GM18508 (cell line): ENCODE data around the gene TRIM45.
A peak's percentile ranks its signal among the peaks of the same experiment; 100 is the strongest.
"Not testable (repeated sequence)": the region's sequence is repeated elsewhere in the genome, so short reads cannot be mapped to it uniquely, and the experiment has no call there.

Experiments used
- ATAC-seq: cut with Tn5 transposase; IDR thresholded peaks from one replicate; pipeline ENCODE4 v1.9.1; 2021; ENCODE audit warnings: moderate number of reproducible peaks; ENCODE audit not compliant: insufficient read depth, unreplicated experiment

Gene TRIM45

DNA sequence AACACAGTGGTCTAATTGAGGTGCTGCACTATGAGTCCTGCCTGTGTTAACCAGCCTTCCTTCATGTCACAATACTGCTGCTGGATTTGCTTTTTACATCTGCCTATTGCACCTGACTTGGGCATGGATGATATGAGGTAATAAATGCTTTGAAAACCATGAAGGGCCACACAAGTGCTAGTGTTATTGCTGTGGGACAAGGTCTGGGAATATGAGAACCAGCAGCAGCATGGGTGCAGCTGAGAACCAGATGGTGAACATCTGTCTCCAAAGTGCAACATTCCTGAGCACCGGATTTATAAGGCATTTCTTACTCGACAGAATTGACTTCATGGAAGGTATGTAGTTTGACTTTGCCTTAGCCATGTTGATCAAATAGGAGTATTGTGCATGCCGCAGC, 16.6 kb downstream of the TRIM45 start:
- ATAC-seq, result no peak

DNA sequence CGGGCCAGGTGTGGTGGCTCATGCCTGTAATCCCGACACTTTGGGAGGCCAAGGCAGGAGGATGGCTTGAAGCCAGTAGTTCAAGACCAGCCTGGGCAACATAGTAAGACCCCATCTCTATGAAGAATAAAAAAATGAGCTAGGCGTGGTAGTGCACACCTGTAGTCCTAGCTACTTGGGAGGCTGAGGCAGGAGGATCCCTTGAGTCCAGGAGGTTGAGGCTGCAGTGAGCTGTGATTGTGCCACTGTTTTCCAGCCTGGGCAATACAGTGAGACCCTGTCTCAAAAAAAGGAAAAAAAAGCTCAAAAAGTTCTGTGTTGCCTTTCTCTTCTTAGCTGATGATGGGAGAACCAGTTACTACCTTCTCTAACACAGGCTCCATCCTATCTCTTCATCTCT, 19.7 kb downstream of the TRIM45 start:
- not testable (repeated sequence) for ATAC-seq

DNA sequence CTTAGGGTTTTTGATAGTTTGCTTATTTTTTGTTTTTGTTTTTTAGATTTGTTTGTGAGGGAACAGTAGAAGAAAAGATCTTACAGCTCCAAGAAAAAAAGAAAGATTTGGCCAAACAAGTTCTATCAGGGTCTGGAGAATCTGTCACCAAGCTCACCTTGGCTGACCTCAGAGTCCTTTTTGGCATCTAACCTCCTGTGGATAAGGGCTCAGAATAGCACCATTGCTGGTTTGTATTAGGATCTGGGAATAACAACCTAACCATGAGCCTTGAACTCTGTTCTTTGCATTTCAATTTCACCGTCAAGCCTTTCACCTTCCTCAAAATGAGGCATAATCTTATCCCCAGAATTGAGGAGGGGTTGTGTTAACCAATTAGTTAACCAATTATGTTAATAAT, 20.2 kb downstream of the TRIM45 start:
- no peak for ATAC-seq

DNA sequence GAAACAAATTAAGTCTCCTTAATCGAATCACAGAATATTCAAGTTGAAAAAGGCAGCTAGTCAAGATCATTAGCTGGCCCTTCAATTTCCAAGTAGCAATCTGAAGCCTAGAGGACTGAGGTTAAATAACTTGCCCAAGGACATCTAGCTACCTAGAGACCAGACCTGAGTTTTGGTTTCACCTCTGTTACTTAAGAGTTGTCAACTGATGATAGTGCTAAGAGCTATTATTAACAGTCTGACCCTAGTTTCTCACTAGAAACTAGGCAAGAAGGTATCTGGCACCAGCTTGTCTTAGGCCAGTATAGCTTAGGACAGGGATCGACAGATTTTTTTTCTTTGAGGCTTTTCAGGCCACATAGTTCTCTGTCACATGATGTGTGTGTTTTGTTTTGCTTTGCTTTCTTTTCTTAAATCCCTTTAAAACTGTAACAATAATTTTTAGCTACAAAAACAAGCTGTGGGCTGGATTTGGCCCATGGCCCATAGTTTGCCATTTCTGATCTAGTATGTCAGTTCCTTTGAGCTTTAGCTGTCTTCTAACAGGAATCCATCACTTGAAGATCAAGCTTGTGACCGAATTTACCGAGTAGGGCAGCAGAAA, 23.2 kb downstream of the TRIM45 start:
- ATAC-seq, result no peak

DNA sequence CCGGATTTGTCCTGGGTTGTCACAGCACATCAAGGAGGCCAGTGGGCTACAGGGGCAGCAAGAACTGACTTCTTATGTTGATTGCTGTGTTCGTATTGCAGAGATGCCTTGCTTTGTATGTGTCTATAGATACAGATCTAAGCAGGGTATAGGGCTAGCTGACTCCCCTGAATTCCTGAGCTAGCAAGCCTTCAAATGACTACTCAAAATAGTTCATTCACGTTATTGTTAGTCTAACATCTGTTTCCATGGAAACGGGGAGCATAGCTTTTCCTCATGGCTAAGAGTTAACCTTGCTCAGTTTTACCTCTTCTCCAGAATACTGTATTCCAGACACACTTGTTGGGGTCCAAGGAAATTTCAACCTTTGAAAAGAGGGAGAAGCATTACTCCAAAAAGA, 24.1 kb downstream of the TRIM45 start:
- ATAC-seq, result no peak

DNA sequence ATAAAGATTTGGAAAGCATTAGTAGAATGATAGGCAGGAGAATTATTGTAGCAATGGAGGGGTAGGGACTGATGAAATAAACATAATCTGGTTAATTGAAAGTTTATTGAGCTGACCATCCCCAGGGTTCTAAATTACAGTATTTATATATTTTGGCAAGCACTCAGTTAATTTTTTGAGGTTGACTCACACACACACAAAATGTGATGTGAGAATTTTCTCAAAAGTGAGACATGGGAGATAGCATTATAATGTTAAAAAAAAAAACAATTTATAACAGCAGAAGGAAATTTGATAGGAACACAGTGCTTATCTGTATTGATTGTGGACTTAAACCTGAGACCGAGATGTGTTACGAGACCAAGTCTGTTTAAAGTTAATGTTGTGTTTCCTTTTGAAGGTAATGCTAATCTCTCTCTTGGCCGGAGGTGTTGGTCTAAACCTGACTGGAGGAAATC, 24.6 kb downstream of the TRIM45 start:
- no peak for ATAC-seq

DNA sequence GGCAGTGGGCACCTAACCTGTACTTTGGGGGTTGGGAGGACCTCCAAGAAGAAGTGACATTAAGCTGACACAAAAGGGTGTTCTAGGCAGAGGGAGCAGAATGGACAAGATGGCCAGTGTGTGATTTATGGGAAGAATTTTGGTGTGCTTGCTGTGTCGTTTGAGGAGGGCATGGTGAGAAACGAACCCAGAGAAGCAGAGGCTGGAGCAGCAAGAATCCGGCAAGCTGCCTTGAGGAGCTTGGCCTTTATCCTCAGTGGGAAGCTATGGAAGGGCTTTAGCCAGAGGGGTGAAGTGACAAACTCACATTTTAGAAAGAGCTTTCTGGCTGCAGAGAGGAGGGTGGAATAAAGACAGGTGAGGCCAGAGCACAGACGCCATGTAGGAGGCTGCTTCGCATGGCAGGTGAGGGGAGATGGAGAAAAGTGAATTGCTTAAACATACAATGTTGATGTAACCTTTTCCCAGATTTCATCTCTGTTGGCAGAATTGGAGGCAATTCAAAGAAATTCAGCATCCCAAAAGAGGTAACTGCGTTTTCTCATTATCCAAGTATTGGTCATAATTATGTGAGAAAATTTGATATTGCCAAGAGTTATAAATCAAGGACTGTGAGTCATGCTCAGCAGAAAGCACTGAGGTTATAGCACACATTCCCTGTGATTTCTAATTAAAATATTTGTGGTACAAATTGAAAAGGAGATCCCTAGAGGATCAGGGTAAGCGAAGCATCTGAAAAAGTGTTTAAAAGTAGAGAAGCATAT, 26.5 kb downstream of the TRIM45 start:
- ATAC-seq, result no peak

DNA sequence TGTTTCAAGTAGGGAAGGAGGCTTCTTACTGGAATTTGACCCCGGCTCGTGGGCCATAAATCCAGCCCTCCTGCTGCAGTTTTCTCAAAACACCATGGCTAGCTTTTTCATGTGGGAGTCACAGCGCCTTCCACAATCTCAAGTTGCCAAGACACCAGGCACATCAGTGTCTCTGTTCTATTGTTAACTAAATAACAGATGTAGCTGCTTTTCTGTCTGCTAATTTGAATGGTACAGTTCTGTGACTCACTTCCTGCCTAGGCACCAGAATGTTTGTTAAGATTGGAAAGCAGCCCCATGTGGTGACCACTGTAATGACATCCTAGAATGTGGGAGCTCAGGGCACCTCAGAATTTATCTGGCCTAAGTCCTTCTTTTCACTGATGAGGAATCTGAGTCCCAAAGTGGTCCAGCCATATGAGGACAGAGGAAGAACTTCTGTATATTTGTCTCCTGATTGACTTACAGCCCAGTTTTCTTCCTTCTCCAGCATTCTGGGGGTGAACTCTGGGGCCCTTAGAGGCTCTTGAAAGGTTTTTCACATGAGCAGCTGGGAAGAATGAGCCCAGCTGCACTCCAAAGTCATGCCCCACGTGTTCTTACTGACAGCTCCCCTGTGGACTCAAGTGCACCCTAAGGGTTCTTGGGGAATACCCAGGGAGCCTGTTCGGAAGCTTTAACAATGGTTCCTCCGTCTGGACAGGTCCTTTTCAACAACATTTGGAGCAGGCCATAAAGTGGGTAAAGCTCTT, 27.5 kb downstream of the TRIM45 start:
- peak; percentile 64 for ATAC-seq

DNA sequence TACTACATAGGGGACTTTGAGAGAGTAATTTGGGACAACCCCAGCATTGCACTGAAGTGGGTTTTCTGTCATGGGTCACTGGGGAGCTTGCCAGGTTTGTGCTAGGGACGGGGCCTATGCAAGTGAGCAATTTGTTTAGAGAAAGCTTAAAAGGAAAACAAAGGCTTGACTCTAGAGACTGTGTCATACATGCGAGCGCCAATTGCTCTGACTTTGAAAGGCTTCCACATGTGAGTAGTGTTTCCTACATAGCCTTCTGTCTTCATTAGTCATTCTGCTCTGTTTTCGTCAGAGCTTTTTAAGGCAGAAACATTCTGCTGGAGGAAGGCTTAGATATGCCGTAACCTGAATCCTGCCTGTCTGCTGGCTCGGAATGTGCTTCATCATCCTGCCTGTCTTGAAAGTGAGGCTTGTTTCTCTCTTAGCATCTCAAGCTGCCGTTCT, 28.4 kb downstream of the TRIM45 start:
- ATAC-seq, result no peak

DNA sequence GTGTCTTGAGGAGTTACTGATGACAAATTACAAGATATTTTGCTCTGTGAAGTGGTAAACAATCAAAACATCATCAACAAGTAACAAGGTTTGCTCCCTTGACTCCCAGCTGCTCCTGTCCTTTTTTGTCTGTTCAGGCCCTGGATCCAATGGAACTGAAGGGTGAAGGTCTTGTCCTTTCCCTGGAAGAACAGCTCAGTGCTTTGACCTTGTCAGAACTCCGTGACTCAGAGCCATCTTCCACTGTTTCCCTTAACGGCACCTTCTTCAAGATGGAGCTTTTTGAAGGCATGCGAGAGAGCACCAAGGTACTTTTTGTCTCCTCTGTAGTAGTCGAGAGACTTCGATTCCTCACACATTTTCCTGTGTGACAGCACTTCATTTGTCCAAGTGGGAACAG, 29.0 kb downstream of the TRIM45 start:
- ATAC-seq, result no peak

DNA sequence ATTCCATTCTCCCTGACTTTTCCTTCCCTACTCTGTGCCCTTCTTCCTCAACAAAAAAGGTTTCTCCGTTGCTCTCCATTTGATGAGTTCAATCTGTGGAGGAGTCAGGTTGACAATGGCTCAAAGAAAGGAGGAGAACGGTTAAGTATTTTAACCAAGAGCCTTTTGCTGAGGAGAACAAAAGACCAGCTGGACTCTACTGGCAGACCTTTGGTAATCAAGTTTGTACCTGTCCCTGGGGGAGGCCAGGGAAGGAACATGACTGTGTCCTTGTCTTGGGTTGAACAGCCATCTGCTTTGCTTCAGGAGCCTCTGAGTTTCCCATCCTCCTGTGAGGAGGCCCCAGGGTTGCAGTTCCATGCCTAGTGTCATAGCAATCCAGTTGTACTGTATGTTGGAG, 31.6 kb downstream of the TRIM45 start:
- no peak for ATAC-seq

DNA sequence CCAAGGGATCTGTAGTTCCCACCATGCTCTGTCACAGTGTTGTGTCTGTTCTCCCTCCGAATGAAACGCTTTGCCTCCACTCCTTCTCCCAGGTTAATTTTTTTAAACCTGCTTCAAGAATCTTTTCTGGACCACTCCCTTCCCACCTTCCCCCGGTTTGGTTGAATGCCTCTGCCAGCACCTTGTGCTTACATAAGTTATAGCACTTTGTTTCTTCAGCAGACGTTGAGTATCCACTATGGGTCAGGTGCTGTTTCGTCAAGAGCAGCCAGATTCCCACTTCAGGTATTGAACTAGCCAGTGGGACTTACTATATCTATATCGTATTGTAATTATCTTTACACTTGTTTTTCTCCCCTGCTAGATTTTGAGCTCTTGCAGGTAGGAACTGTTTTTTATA, 33.9 kb downstream of the TRIM45 start:
- ATAC-seq, result no peak

DNA sequence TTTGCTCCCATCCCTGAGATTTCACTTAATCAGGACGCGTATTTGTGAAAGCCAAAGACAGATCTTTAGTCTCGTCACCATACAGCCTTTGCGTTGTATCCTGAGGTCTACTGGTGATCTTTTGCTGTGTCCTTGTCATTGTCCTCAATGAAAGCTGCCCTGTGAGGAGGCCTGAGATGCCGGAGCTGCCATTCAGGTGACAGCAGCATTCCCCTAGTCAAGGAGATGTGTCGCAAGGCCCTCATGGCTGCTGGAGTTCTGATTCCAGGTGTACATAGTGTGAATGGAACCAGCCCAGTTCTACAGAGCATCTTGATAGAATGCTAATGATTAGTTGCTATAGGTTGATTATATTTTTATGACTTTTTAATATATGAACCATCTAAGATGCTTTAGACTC, 37.3 kb downstream of the TRIM45 start:
- no peak for ATAC-seq

DNA sequence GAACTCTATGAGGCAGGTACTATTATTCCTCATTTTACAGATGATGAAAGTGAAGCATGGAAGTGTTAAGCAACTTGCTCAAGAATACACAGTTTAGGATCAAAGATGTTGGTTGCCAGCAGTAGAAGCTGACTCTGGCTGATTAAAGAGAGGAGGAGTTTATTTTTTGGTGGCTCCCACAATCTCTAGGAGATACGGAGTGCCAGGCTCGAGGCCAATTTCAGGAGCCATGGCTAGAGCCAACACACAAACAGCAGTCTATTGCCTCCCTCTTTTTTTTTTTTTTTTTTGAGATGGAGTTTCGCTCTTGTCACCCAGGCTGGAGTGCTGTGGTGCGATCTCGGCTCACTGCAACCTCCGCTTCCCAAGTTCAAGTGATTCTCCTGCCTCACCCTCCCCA, 41.8 kb downstream of the TRIM45 start:
- ATAC-seq, result no peak

DNA sequence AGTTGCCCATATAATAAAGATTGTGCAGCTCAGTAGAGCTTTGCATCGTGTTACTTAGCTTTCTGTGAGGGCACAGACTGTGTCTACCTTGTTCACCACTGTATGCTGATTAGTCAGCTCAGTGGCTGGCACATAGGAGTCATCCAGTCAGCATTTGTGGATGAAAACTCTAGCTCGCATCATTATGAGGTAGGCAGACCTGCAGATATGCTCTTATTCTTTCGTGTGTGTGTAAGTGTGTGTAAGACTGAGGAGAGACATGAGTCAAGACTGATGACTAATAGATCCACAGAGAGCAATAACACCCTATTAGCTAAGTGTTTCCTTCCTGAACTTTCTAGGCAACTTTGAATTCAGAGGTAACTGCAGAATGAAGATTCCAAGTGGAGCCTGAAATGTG, 44.3 kb downstream of the TRIM45 start:
- ATAC-seq, result no peak

DNA sequence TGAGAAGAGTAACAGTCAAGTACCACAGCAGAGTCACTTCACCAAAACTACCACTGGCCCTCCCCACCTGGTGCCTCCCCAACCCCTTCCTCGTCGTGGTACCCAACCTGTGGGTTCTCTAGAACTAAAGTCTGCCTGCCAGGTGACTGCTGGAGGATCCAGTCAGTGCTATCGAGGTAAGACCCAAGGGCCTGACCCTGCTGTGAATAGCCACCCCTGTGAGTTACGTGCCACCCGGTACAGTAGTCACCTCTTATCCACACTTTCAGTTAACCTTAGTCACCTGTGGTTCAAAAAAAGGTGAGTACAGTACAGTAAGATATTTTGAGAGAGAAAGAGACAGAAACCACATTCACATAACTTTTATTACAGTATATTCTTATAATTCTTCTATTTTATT, 44.9 kb downstream of the TRIM45 start:
- ATAC-seq, result no peak

DNA sequence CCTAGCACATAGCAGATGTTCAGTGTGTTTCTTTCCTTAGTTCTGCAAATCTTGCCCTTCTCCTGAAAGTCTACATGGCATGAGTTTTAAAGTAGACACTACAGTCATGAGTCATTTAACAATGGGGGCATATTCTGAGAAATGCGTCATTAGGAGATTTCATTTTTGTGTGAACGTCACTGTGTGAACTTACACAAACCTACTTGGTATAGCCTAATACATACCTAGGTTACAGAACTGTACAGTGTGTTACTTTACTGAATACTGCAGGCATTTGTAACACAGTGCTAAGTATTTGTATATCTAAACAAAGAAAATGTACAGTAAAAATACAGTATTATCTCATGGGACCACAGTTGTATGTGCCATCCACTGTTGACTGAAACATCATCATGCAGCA, 51.4 kb downstream of the TRIM45 start:
- ATAC-seq, result no peak

DNA sequence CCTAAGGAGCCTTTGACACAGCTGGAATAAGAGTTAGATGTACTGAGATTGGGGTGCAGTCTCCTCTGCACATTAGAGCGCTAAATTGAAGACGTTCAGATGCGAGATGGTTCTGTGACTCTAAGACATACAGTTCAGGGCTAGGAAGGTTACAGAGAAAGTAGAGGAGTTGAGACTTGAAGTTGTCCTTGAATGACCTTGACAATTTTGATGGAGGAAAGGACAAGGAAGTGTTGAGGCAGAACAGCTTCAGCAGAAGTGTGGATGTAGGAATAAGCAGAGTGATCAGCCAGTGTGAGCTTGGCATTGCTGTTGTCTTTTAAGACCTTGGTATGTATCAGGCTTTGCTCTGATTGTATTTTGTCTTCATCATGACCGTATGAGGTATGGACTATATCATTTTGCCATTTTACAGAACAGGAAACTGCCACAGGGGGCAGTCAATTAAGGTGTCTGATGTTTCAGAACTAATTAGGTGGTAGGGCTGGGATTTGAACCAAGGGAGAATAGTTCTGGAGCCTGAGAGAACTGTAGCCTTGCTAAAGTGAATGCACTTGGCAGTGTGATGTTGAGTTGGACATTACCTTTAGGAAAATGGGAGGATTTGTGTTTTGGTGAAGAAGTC, 52.2 kb downstream of the TRIM45 start:
- ATAC-seq, result no peak

DNA sequence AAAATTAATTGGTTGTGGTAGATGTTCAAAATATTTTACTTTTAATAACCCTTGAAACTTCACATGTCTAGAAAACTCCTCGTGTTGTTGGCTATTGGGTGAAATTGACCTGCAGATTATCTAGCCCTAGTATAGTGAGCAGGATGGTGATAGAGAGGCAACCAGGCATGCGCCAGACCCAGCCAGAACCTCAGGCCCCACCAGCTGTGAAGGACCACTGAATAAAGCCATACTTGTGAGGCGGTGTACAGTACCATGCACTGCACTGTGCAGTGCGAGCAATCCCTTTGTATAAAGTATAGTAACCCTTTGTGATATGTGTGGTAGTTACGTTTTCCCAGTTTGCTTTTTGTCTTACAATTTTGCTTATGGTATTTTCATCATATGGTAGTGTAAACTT, 53.0 kb downstream of the TRIM45 start:
- ATAC-seq, result no peak

DNA sequence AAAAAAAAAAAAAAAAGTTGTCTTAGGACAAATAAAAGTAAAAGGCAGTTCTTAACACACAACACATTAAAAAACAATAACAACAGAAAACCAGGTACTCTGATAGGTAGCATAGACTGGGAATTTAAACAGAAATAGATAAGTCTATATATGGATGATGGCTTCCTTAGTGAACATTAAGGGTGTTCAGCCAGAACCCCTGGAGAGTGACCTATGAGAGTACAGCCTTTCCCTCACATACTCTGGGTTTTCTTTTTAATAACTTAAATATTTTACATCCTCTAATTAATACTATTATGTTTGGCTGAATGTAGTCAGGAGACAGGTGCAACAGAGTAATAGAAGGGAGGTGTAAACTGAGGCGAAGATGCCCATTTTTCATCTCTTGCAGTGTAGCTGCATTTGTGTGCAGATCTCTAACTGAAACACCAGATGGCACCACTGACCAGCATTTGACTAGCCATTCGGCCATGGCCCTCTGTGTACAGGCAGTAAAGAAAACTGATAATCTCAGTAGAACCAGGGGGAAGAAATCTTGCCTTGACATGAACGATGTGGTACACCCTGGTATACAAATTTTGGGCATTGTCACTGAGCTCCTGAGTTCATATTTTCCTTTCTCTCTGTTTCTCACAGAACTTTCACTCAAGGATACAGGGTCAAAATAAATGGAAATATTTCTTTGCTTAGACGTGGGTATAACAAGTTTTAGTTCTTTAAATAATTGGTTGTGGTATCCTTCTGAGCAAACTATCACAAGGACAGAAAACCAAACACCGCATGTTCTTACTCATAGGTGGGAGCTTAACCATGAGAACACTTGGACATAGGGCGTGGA, 53.8 kb downstream of the TRIM45 start:
- no peak for ATAC-seq
